ENCODE data around the gene LDLRAD4.

- TF ChIP-seq CTCF (IDR thresholded peaks at IDR 0.05) (peak; percentile 21), EZH2 (IDR thresholded peaks at IDR 0.05; ENCODE audit: borderline replicate concordance, insufficient read depth, low read depth, low read length, poor library complexity, severe bottlenecking) (no peak)
Measured at GRCh38 chr18:13680612-13681011, 462.1 kb downstream of the LDLRAD4 start.
